Measurements from ENCODE around the gene CDK8.

- TF ChIP-seq ZC3H10 (CRISPR knock-in tag; IDR thresholded peaks at IDR 0.05), result no peak
- TF ChIP-seq PPARA (CRISPR knock-in tag; IDR thresholded peaks at IDR 0.05; ENCODE audit: borderline replicate concordance), result no peak
- no peak for TF ChIP-seq ZNF70 (CRISPR knock-in tag; IDR thresholded peaks at IDR 0.05)
- no peak for TF ChIP-seq PATZ1 (CRISPR knock-in tag; IDR thresholded peaks at IDR 0.05; ENCODE audit: borderline replicate concordance)
- no peak for TF ChIP-seq TOX (CRISPR knock-in tag; IDR thresholded peaks at IDR 0.05; ENCODE audit: borderline replicate concordance)
- TF ChIP-seq, protein P1, sequence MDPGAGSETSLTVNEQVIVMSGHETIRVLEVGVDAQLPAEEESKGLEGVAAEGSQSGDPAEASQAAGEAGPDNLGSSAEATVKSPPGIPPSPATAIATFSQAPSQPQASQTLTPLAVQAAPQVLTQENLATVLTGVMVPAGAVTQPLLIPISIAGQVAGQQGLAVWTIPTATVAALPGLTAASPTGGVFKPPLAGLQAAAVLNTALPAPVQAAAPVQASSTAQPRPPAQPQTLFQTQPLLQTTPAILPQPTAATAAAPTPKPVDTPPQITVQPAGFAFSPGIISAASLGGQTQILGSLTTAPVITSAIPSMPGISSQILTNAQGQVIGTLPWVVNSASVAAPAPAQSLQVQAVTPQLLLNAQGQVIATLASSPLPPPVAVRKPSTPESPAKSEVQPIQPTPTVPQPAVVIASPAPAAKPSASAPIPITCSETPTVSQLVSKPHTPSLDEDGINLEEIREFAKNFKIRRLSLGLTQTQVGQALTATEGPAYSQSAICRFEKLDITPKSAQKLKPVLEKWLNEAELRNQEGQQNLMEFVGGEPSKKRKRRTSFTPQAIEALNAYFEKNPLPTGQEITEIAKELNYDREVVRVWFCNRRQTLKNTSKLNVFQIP (CRISPR knock-in tag; IDR thresholded peaks at IDR 0.05; ENCODE audit: borderline replicate concordance, low read depth), result no peak
- no peak for TF ChIP-seq ZFP3 (CRISPR knock-in tag; IDR thresholded peaks at IDR 0.05)
Observed at GRCh38 chr13:26229080-26229615, 24.8 kb upstream of the CDK8 start.

All from SK-N-SH treated with all-trans-retinoic acid at 6 μM for 48 hours (cell line).